ENCODE data around the gene RCSD1.
A peak's percentile ranks its signal among the peaks of the same experiment; 100 is the strongest.

Gene RCSD1

DNA sequence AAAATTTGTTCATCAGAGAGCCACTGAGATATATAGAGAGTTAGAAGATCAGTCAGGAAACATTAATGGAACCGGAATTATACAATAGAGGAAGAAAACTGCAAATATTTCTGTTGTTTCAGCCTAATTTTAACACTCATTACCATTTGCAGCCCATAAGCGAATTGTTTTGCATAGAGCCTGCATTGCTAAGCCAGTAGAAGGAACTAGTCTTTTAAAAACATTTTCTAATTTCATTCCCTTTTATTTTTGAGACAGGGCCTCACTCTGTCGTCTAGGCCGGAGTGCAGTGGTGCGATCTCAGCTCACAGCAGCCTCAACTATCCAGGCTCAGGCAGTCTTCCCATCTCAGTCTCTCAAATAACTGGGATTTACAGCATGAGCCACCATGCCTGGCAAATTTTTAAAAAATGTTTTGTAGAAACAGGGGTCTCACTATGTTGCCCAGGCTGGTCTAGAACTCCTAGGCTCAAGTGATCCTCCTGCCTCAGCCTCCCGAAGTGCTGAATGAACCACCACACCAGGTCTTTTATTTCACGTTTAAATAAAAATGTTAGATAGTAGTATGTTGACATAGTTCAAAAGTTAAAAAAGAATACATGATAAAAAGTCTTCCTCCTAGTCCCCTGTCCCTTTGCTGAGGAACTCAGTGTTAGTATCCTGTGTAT is 117.1 kb downstream of the RCSD1 start:
- no peak overlapping the region for H3K4me3 ChIP-seq (ENCODE audit: low read length)
- TF ChIP-seq, protein P1, sequence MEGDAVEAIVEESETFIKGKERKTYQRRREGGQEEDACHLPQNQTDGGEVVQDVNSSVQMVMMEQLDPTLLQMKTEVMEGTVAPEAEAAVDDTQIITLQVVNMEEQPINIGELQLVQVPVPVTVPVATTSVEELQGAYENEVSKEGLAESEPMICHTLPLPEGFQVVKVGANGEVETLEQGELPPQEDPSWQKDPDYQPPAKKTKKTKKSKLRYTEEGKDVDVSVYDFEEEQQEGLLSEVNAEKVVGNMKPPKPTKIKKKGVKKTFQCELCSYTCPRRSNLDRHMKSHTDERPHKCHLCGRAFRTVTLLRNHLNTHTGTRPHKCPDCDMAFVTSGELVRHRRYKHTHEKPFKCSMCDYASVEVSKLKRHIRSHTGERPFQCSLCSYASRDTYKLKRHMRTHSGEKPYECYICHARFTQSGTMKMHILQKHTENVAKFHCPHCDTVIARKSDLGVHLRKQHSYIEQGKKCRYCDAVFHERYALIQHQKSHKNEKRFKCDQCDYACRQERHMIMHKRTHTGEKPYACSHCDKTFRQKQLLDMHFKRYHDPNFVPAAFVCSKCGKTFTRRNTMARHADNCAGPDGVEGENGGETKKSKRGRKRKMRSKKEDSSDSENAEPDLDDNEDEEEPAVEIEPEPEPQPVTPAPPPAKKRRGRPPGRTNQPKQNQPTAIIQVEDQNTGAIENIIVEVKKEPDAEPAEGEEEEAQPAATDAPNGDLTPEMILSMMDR (IDR thresholded peaks at IDR 0.05; ENCODE audit: insufficient read depth, low read depth, low read length, missing control alignments): no peak
- DNase-seq (ENCODE audit: low read depth): no peak

DNA sequence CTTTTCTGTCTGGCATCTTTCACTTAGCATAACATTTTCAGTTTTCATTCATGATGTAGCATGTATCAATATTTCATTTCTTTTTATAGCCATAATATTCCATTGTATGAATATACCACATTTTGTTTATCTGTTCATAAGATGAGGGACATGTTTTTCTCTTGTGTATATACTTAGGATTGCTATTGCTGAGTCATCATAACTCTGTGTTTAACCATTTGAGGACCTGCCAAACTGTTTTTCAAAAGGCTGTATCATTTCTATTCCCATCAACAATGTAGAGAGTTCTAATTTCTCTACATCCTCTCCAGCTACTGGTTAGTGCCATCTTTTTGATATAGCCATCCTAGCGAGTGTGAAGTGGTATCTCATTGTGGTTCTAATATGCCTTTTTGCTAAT is 118.0 kb downstream of the RCSD1 start:
- no peak for DNase-seq (ENCODE audit: low read depth)
- TF ChIP-seq, protein P1 (IDR thresholded peaks at IDR 0.05; ENCODE audit: insufficient read depth, low read depth, low read length, missing control alignments): no peak
- no peak overlapping the region for H3K4me3 ChIP-seq (ENCODE audit: low read length)

DNA sequence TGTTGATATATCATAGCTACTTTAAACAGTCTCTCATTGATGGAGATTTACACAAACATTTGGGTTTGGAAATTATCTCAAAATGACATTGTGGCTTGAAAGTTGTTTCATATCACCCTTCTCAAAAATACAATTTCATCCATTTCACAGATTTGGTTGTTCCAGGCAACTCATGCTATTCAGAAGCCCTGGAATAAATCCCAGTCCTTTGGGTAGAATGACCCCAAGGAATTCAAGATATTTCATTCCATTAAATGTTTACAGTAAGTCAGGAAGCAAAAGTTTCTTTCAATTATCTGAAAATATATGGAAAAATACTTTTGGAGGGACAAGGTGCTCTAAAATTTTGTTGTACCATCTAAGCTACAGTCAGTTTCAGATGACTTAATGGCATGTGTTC is 118.9 kb downstream of the RCSD1 start:
- TF ChIP-seq, protein P1 (IDR thresholded peaks at IDR 0.05; ENCODE audit: insufficient read depth, low read depth, low read length, missing control alignments): no peak
- DNase-seq (ENCODE audit: low read depth): no peak

DNA sequence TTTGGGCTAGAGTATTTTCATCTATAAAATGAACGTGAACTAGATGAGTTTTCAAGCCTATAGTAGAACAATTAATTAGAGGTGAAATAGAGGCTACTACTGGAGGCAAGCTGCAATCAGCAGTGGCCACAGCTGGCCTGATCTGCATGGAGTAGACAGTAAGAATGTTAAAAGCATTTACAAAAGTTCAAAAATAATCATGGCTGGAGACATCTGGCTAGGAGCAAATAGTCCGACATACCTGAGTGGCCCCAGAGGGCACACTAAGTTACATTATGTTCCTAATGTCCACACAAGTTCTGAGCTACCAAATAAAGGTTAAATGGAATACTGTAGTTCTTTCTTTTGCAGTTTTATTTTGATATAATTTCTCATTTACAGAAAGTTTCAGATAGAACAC is 119.7 kb downstream of the RCSD1 start:
- TF ChIP-seq, protein P1 (IDR thresholded peaks at IDR 0.05; ENCODE audit: insufficient read depth, low read depth, low read length, missing control alignments): no peak
- no peak for DNase-seq (ENCODE audit: low read depth)
- H3K4me3 ChIP-seq (ENCODE audit: low read length): no peak overlapping the region

More for the DNA sequence above, 118.9 kb downstream of the RCSD1 start:
- no peak overlapping the region for H3K4me3 ChIP-seq (ENCODE audit: low read length)

DNA sequence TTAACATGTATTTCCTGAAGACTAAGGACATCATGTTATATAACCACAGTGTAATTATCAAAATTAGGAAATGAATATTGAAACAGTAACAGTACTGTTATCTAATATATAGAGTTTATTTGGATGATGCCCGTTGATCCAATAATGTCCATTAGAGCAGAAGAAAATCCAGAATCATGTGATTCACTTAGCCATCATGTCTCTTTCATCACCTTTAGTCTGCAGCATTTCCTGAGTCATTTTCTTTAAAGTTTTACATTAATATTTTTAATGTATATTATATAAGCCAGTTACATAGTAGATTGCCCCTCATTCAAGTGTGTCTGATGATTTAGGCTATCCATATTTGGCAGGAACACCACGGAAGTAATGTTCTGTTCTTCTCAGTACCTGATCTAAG is 120.6 kb downstream of the RCSD1 start:
- DNase-seq (ENCODE audit: low read depth): peak; percentile 59
- TF ChIP-seq, protein P1 (IDR thresholded peaks at IDR 0.05; ENCODE audit: insufficient read depth, low read depth, low read length, missing control alignments): no peak
- no peak overlapping the region for H3K4me3 ChIP-seq (ENCODE audit: low read length)

DNA sequence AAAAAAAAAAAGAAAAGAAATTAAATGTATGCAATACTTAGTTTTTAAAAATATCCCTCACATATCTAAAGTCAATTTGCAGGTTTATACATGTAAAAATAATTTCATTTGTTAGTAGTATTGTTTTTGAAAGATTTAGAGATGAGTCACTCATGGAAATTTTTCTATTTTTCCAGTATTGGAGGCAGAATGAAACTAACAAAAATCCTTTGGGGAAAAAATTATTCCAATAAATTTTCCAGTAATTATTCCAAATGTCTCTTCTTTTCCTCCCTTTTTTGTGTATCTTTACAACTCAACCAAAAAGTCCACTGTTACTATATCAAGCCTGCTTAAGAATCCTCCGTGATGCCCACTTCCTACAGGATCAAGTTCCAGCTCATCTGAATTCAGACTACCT is 121.6 kb downstream of the RCSD1 start:
- no peak overlapping the region for H3K4me3 ChIP-seq (ENCODE audit: low read length)
- TF ChIP-seq, protein P1 (IDR thresholded peaks at IDR 0.05; ENCODE audit: insufficient read depth, low read depth, low read length, missing control alignments): no peak
- DNase-seq (ENCODE audit: low read depth): no peak
